Motor neuron (in vitro differentiated cells): ENCODE data around the gene SEPTIN10. TPM values are rescaled to one million over a fixed set of nuclear protein-coding genes. Genes with fewer than 3 reads are reported as not detected.

Source experiments
- ATAC-seq, 8 experiments: fragments of 200-7000 bp; cut with Tn5 transposase; replicated peaks in 6 of 8; 2 replicates each; pipeline ENCODE4 v1.8.0; 2021; ENCODE audit warnings: mild to moderate bottlenecking in 8 of 8, moderate library complexity in 8 of 8
- H3K27ac ChIP-seq, 2 donors: fragments of 250-450 bp; sonication (Bioruptor Pico); 2 replicates each; pipeline ENCODE4 v1.9.0; 2021; ENCODE audit warnings: antibody characterized with exemption in 2 of 2, mild to moderate bottlenecking in 2 of 2, moderate library complexity in 1 of 2
- H3K4me1 ChIP-seq, 2 donors: fragments of 250-450 bp; sonication (Bioruptor Pico); replicated peaks in 1 of 2; 2 replicates each; pipeline ENCODE4 v1.6.1; 2021; ENCODE audit warnings: antibody characterized with exemption in 2 of 2, mild to moderate bottlenecking in 2 of 2, moderate library complexity in 1 of 2
- H3K4me3 ChIP-seq, 5 donors: fragments of 250-450 bp; sonication (Bioruptor Pico); 2 replicates each; pipeline ENCODE4 v1.9.0; 2021; ENCODE audit warnings: antibody characterized with exemption in 5 of 5, mild to moderate bottlenecking in 5 of 5, moderate library complexity in 4 of 5
- WGBS, 10 experiments: fragments of 450-650 bp; shearing (Covaris generic); methylation state at CpG; one replicate each; pipeline ENCODE4 v1.0.0; 2022; 5-methylcytosine and 5-hydroxymethylcytosine counted together
- in situ Hi-C, 9 experiments: fragments of 400-800 bp; cut with MboI; loops; one replicate each; pipeline ENCODE4 v1.15.0; 2021; ENCODE audit warnings: low sequenced_read_pairs in 9 of 9, low pct_unique_long_range_greater_than_20kb in 2 of 9; ENCODE audit not compliant: unreplicated experiment in 9 of 9
- total RNA-seq, 8 experiments: library from RNA; unstranded; fragments of 300-600 nt; gene quantifications; 2 replicates each; pipeline versions ENCODE4 v1.2.3 to v1.2.4, GENCODE V29; 2022

SEPTIN10 gene
- total RNA-seq, 8 experiments from 2014 or later = 22.1 to 53.8 (median 33.5) TPM

DNA sequence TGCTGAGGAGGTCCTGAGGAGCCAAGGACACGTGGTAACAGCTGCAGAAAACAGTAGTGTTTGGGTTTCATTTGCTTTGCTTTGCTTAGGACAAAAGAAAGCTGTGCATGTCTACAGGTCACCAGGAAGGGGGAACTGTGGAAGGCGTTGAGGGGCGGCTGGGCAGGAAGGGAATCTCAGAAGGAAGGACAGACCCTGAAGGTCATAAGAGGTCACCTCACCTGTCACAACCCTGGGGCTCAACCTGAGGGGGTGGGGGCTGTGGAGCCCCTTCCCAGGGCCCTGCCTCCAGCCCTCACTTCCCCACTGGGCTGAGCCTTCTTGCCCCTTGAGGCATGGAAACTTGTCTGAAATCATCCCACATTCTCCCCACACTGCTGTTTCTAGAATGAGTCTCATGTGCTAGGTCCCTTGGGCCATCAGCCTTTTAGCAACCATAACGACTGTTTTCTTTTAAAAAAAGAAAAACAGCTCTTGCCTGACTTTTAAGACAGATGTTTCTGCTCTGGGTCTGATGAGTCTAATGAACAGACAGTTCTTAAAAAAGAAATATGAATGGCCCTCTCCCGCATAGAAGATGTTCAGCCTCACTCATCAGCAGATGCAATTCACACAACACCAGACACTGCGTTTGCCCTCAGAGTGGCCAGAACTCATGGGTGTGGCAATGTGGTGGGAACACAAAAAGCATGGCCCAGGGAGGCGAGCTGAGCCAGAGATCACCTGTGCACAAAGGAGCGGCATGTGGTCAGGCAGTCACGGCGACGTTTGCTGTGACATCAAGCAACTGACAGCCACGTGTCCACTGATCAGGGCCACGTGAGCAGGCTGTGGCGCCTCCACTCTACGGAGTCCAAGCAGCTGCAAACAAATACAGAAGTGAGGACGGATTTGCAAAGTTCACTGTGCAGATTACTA, 84.0 kb downstream of the SEPTIN10 start:
- Histone ChIP-seq H3K4me3 (no peak overlapping the region), H3K27ac (no peak overlapping the region), H3K4me1 (no peaks in the 10 kb centered on the region)
- ATAC-seq = peak in 2 of 8 experiments; percentile 50 to 69
- 0 to 93% (median 28%) methylated on average over 1 to 9 of the region's 16 CpGs; no CpG with 5 or more reads in 3 of the 10 experiments for WGBS, 10 experiments
- in situ Hi-C loops = no loop called here

DNA sequence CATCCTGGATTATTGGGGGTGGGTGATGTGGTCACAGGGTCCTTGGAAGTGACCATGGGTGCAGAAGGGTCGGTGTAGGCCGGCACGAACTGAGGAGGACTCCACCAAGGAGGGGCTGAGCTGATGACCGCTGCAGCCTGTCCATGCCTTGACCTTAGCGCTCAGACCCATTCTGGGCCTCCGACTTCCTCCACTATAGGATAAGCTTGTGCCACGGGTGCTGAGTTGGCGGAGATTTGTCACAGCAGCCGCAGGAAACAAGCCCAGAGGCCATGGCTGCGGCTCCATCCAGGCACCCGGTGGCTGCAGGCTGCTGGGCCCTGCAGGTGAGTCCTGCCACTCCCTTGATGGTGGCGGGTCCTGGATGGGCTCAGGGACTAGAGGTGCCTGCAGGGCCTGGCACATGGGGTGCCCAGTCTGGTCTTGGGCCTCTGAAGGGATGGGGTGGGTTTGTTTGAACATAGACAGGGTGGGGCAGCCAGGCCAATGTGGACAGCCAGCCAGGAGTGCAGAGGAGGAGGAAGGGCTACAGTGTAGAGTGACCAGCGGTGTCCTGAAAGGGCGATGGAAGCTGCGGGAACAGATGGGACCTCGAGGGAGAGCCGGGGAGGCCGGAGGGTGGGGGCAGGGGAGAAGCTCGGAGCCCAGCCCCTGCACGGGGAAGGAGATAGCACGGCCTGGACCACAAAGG, 84.8 kb downstream of the SEPTIN10 start:
- 42 to 100% (median 69%) methylated on average over 1 to 8 of the region's 21 CpGs; no CpG with 5 or more reads in 4 of the 10 experiments for WGBS, 10 experiments
- no peaks in the 10 kb centered on the region for H3K4me1 ChIP-seq
- in situ Hi-C loops = no loop called here
- H3K4me3 ChIP-seq = no peak overlapping the region
- H3K27ac ChIP-seq = no peak overlapping the region
- no peak for ATAC-seq

DNA sequence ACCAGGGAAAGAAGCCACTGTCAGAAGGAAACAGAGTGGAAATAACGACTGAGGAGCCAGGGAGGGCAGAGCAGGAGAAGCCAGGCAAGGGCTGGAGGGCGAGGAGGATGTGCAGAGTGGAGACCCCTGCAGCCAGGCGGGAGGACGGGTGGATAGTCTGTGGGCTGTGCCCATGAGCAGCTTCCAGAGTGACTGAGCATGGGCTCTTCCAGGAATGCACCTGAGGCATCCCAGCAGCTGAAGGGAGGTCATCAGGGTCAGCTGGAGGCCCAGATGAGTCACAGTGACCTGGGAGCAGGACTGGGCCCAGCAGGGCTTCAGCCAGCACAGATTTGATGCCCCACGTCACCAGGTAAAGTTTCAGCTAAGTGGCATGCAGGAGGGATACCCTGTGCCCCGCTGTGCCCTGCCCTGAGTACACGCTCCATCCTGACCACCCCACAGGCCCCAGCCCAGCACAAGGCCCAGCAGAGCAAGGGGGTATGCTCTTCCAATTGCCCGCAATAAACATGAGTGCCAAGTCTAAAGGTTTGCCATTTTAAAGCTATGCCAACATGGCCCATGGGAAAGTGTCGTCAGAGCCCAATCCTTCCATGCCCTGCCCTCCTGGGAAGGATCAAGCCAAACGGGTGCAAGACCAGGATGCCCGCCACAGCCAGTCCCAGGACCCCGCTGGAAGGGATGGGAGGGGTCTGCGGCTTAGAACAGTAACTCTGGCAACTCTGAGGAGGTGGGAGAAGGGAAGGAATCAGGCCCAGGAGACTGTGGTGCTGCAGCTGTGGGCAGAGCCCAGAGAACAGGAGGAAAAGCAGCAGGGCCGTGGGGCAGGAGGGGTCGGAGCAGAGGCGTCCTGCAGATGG, 85.7 kb downstream of the SEPTIN10 start:
- H3K4me3 ChIP-seq = no peak overlapping the region
- H3K27ac ChIP-seq = no peak overlapping the region
- 10 to 100% (median 58%) methylated on average over 1 to 6 of the region's 16 CpGs for WGBS, 10 experiments
- H3K4me1 ChIP-seq = no peaks in the 10 kb centered on the region
- ATAC-seq = no peak
- in situ Hi-C loops = no loop called here

DNA sequence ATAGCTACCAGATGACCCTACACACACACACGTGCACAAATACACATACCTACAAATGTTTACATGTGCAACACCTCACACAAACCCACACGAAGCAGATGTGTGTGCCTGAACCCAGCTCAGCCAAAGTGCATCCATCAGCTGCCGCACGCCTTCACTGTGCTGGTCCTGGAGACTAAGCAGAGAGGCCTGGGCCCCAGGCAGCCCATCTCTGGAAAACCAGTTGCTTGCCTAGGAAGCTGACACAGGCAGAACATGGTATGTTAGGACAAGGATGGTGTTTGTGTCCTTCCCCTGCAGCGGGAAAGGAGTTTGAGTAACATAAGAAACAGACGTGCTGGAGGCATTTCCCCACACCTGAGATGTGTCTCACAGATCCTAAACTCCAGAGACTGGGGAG, 86.7 kb downstream of the SEPTIN10 start:
- peaks cover 0 to 2% of the 10 kb centered on the region in 2 donors for H3K4me1 ChIP-seq
- WGBS, 10 experiments = 80 to 91% (median 80%) methylated on average over 1 to 3 of the region's 6 CpGs; no CpG with 5 or more reads in 7 of the 10 experiments
- H3K27ac ChIP-seq = no peak overlapping the region
- in situ Hi-C loops = no loop called here
- no peak overlapping the region for H3K4me3 ChIP-seq
- ATAC-seq = no peak

DNA sequence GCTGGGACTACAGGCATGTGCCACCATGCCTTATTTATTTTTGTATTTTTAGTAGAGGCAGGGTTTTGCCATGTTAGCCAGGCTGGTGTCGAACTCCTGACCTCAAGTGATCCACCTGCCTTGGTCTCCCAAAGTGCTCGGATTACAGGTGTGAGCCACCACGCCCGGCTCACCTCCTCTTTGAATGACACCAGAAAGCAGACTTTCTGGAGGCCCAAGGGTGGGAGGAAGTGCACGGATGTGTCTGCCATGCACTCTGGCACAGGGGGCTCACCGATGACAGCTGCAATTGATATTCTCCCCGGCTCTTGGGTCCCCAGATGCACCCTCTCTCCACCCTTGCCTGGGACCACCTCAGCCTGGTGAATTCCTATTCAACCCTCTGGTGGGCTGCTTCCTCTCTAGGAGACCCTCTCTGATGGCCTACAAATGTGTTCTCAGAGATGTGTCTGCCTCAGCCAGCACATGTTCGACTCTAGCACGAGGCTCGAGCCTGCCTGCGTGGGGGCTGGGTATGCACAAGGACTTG, 87.3 kb downstream of the SEPTIN10 start:
- no peak overlapping the region for H3K4me3 ChIP-seq
- WGBS, 10 experiments = 49 to 100% (median 92%) methylated on average over 1 to 7 of the region's 11 CpGs; no CpG with 5 or more reads in 5 of the 10 experiments
- peaks cover 0 to 2% of the 10 kb centered on the region in 2 donors for H3K4me1 ChIP-seq
- no peak overlapping the region for H3K27ac ChIP-seq
- no peak for ATAC-seq
- in situ Hi-C loops = no loop called here

DNA sequence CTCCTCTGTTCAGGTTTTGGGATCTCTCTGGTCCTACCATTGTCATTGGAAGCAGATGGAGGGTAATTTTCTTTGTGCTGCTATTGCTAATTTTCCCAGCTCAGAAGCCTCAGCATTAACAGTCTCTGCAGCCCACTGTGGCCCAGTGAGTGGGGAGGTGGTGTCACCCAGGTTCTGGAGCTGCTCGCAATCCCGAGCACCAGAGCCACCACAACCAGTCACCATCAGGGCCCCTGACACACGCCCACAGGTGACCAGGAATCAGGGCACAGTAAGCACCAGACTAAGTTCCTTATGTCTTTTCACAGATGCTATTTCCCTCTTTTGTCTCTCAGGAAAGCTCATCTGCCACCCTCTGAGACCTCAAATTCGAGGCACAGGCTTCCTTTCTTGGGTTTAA, 87.9 kb downstream of the SEPTIN10 start:
- WGBS, 10 experiments = 20 to 100% (median 80%) methylated on average over 1 to 4 of the region's 4 CpGs; no CpG with 5 or more reads in 5 of the 10 experiments
- in situ Hi-C loops = no loop called here
- no peak for ATAC-seq
- Histone ChIP-seq H3K27ac (no peak overlapping the region), H3K4me1 (peaks cover 0 to 2% of the 10 kb centered on the region in 2 donors), H3K4me3 (no peak overlapping the region)

DNA sequence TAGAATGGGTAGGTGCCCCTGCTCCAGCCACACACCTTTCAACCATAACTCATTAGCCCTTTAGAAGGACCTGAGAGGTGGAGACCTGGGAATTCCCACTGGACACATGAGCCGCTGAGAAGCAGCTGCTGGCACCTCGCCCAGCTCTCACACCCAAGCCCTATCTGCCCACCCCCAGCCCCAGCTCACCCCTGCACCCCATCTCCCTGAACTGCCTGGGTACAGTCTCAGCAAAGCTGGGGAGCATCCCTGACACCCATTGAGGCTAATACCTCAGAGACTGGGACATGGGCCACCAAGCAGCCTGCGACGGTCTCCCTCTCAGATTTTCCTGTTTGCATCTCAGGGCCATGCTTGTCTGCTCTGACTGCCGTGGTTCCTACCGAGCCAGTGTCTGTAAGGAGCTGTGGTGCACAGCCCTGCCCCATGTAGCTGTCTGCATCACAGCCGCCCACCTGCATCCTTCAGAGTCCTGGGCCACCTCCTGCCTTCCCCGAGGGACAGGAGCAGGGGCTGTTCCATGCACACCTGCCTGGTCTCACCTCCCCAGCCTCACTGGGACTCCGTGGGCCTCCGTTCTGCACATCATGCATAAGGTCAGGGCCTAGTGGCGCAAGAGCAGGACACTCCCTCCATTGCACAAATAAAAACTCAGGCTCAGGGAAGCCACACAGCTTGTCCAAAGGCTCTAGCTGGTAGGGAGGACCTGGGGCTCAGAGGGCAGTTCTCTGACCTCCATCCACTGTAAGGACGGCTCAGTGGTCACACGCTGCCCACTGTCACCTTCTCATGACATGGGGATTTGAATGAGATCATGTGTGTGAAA, 90.0 kb downstream of the SEPTIN10 start:
- H3K4me3 ChIP-seq = no peak overlapping the region
- 60 to 96% (median 93%) methylated on average over 1 to 5 of the region's 13 CpGs; no CpG with 5 or more reads in 7 of the 10 experiments for WGBS, 10 experiments
- peaks cover 10 to 13% of the 10 kb centered on the region in 2 donors for H3K4me1 ChIP-seq
- no peak overlapping the region for H3K27ac ChIP-seq
- ATAC-seq = peak in 2 of 8 experiments; percentile 38 to 39
- in situ Hi-C loops = loop anchor here in 6 of 9 experiments (25.0 kb wide), 3 partner anchors 186 to 411 kb away; partner anchors contain the start of gene SH3RF3 (in 4 of the 6)

DNA sequence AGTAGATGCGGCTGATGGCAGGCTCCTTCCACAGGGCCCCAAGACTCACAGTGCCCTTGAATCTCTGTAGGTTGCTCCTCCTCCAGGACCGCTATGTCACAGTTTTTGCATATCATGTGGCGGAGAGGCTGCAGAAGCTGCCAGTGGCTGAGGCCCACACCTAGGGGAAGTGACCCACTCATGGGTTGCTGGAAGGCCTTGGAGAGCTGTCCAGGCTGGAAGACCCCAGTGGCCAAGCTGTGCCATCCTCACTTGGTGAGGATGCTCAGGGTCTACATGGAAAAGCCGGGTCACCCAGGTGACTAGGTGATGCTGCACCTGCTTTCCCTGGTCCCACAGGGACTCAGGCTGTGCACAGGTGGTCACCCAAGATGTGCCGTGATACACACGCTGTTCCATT, 90.6 kb downstream of the SEPTIN10 start:
- 69 to 100% (median 89%) methylated on average over 1 to 5 of the region's 6 CpGs; no CpG with 5 or more reads in 5 of the 10 experiments for WGBS, 10 experiments
- Histone ChIP-seq H3K4me1 (peaks cover 10 to 13% of the 10 kb centered on the region in 2 donors), H3K27ac (no peak overlapping the region), H3K4me3 (no peak overlapping the region)
- in situ Hi-C loops = loop anchor here in 6 of 9 experiments (25.0 kb wide), 3 partner anchors 186 to 411 kb away; partner anchors contain the start of gene SH3RF3 (in 4 of the 6)
- peak in 1 of 8 experiments; percentile 21 for ATAC-seq

DNA sequence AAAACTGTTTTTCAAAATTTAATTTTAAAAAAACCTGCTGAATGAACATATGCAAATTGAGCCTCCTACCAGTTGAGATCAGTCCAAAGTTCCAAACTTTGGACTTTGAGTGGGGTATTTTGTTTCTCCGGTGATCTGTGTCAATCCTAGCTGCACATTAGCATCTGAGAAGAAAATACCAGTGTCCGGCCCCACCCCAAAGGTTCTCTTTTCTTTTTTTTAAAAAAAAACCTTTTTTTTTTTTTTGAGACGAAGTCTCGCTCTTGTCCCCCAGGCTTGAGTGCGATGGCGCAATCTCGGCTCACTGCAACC, 91.7 kb downstream of the SEPTIN10 start:
- H3K27ac ChIP-seq = no peak overlapping the region
- in situ Hi-C loops = loop anchor here in 6 of 9 experiments (25.0 kb wide), 3 partner anchors 185 to 410 kb away; partner anchors contain the start of gene SH3RF3 (in 4 of the 6)
- WGBS, 10 experiments = 57 to 100% (median 82%) methylated on average over 1 to 7 of the region's 7 CpGs
- no peak overlapping the region for H3K4me3 ChIP-seq
- peaks cover 13 to 14% of the 10 kb centered on the region in 2 donors for H3K4me1 ChIP-seq
- ATAC-seq = no peak

DNA sequence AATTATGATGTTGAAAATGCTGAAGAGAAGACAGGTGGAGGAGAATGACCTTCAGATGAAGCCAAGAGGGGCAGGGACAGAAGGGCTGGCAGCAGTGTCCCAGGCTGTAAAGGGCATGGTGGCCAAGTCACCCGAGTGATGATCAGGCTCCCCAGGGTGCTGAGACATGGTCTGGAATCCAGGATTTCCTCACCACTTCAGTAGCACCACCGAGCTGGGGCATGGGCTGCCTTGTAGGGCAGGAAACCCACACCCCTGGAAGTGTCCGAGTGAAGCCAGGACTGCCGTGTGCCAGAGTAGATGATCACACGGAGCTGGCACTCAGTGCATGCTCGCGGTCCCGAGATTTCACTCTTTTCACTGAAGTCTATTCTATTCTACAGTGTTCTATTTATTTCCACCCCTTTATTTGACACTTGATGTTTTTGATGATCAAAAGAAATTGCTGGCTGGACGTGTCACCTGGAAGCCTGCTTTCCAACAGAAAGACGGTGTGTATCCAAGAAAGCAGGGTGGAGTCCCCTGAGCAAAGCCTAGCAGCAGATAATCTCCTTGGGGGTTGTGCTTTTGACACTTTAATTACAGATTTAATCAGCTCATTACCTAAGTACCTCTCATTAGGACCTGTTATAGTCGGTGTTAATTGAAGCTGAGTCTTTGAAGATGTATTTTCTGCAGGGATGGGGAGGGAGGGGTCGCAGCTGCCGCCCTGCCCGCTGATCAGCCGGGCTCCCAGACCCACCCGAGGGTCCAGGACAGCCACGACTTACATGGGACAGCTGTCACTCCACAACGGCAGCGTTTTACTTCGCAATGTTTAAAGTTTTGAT, 92.3 kb downstream of the SEPTIN10 start:
- peak in 1 of 8 experiments; percentile 4 for ATAC-seq
- H3K4me1 ChIP-seq = peaks cover 13 to 19% of the 10 kb centered on the region in 2 donors
- H3K4me3 ChIP-seq = no peak overlapping the region
- WGBS, 10 experiments = 47 to 100% (median 88%) methylated on average over 3 to 16 of the region's 20 CpGs
- H3K27ac ChIP-seq = no peak overlapping the region
- in situ Hi-C loops = loop anchor here in 6 of 9 experiments (25.0 kb wide), 3 partner anchors 184 to 409 kb away; partner anchors contain the start of gene SH3RF3 (in 4 of the 6)

DNA sequence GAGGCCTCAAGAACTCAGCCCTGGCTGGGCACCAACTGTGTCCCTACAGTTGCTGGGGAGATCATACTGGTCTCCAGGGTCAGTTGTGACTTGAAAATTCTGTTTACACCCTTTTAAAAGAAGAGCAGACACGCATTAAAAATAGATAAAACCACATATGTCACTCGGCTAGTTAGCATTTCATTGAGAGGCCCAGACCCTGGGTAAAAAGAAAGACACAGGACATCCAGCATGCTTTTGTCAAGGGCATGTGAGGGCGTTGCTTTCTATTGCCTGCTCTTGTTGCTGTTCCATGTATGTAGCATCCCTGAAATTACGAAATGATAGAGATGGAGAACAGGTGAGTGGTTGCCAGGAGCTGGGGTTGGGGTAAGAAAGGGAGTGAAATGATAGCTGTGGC, 94.3 kb downstream of the SEPTIN10 start:
- in situ Hi-C loops = loop anchor here in 6 of 9 experiments (25.0 kb wide), 3 partner anchors 182 to 407 kb away; partner anchors contain the start of gene SH3RF3 (in 4 of the 6)
- Histone ChIP-seq H3K27ac (no peak overlapping the region), H3K4me3 (no peak overlapping the region), H3K4me1 (peaks cover 15 to 19% of the 10 kb centered on the region in 2 donors)
- ATAC-seq = peak in 5 of 8 experiments; percentile 31 to 71 (median 51)
- WGBS, 10 experiments = 13 to 100% (median 51%) methylated on average over 2 to 4 of the region's 4 CpGs; no CpG with 5 or more reads in 3 of the 10 experiments
